HL-60 (cell line): ENCODE data around the gene INPP4B.
A peak's percentile ranks its signal among the peaks of the same experiment; 100 is the strongest.

Experiments
- DNase-seq, 2 experiments: peaks; one replicate each; pipeline ENCODE4 v3.0.0-alpha.2; 2010 to 2020; ENCODE audit warnings: low read depth in 1 of 2, low spot score in 1 of 2
- H3K27ac ChIP-seq: fragments of 250-450 bp; sonication (Bioruptor Pico); replicated peaks from 2 replicates; pipeline ENCODE4 v1.5.1; 2020; ENCODE audit warnings: mild to moderate bottlenecking, moderate library complexity
- H3K27me3 ChIP-seq: fragments of 250-450 bp; sonication (Bioruptor Pico); 2 replicates; pipeline ENCODE4 v1.5.1; 2021; ENCODE audit warnings: mild to moderate bottlenecking, moderate library complexity; ENCODE audit not compliant: insufficient read depth, poor library complexity, severe bottlenecking
- H3K4me3 ChIP-seq: replicated peaks from 2 replicates; pipeline ENCODE4 v1.5.1; 2011; ENCODE audit warnings: mild to moderate bottlenecking, control low read depth, low read length; ENCODE audit not compliant: insufficient read depth
- CTCF ChIP-seq: IDR thresholded peaks from one replicate; pipeline ENCODE4 v1.5.1; 2011; ENCODE audit warnings: low read length, control low read depth, inconsistent platforms; ENCODE audit not compliant: insufficient read depth
- GABPA ChIP-seq: IDR thresholded peaks from 2 replicates; pipeline ENCODE4 v1.6.1; 2012; ENCODE audit warnings: low read depth
- POLR2AphosphoS5 ChIP-seq: IDR thresholded peaks from 2 replicates; pipeline ENCODE4 v1.6.1; 2012; ENCODE audit warnings: low read depth
- REST ChIP-seq: IDR thresholded peaks from 2 replicates; pipeline ENCODE4 v1.6.1; 2012; ENCODE audit warnings: low read depth; ENCODE audit not compliant: insufficient replicate concordance
- SPI1 ChIP-seq: IDR thresholded peaks from 2 replicates; pipeline ENCODE4 v1.6.1; 2012; ENCODE audit warnings: low read depth, mild to moderate bottlenecking, borderline replicate concordance
- long read RNA-seq: library from polyadenylated mRNA; unstranded; transcript quantifications from one replicate; pipeline ENCODE4 v2.0.0, GENCODE V29; 2020

The INPP4B gene
- long read RNA-seq, partial matches to known transcripts: 0 of 3 reads
- long read RNA-seq, other reads (novel, unspliced or antisense): 3 of 3 reads

DNA sequence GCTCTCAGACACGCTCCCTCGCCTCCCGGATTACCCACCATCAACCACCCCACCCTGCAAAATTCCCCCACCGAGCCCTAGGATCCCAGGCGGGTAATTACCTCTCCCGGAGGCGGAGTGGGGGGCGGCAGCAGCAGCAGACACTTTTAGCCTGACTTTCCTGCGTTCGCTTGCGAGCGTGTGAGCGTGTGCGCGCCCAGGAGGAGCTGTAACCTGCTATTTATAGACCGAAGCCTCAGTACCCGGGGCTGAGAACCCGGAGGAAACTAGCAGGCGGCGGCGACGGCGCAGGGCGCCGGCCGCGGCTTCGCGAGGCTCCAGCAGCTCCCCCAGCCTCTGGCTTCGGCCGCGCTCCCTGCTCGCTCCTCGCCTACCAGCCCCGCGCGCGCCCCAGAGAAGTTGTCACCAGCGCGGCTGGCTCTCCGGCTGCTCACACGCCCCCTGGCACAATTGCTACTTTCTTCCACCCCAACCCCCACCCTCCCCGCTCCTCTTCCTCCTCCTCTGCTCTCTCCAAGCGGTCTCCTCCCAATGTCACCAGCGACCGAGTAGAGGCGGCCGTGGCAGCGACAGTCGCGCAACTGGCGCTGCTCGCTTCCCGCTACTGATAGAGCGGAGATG is at the start of gene INPP4B:
INPP4B (minus strand) TSS at position 194 of the 621 bp plus-strand sequence.
- Histone ChIP-seq H3K4me3 (peak within 1 kb of the TSS; percentile 38), H3K27me3 (peaks cover 54% of the 10 kb centered on the region), H3K27ac (no peak within 1 kb of the TSS)
- peak in 1 of 2 experiments; percentile 15 for DNase-seq
- TF ChIP-seq REST (no peak), POLR2AphosphoS5 (no peak), SPI1 (no peak), CTCF (no peak), GABPA (no peak)

DNA sequence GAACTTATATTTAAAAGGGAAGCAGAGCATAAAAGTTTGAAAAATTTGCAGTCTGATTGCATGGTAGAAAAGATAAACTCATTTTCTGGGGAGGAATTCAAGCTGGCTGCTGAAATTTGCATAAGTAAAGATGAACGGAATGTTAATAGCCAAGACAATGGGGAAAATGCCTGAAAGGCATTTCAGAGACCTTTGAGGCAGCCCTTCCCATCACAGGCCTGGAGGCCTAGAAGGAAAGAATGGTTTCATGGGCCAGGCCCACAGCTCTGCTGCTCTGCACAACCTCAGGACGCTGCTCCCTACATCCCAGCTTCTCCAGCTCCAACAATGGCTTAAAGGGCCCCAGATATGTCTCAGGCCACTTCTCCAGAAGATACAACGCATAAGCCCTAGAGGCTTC is 46.9 kb upstream of the INPP4B start:
- DNase-seq: no peak
- Histone ChIP-seq H3K4me3 (no peak overlapping the region), H3K27ac (no peak overlapping the region), H3K27me3 (no peaks in the 10 kb centered on the region)
- no peak for TF ChIP-seq REST

GRCh38 chr4:142886566-142886965 is 40.5 kb upstream of the INPP4B start:
- H3K27me3 ChIP-seq: no peaks in the 10 kb centered on the region
- no peak overlapping the region for H3K4me3 ChIP-seq
- DNase-seq: no peak
- H3K27ac ChIP-seq: no peak overlapping the region
- TF ChIP-seq POLR2AphosphoS5 (no peak), SPI1 (no peak), CTCF (no peak), REST (no peak), GABPA (no peak)
